IMR-90 (cell line): ENCODE data around the gene STK10. TPM values are rescaled to one million over a fixed set of nuclear protein-coding genes. Genes with fewer than 3 reads are reported as not detected.

Experiments used
- ATAC-seq: fragments of 200-7000 bp; cut with Tn5 transposase; 2 replicates; pipeline ENCODE4 v1.9.1; 2020; ENCODE audit warnings: low read depth, mild to moderate bottlenecking, moderate library complexity
- BruUV-seq: library from RNA; stranded (reverse); fragments of 400-500 nt; replicated peaks from 2 replicates; lab custom pipeline; 2021; lab: Mats Ljungman, UMichigan
- CTCF ChIA-PET: fragments of 300-600 bp; formaldehyde crosslinking; extraction: SDS; loops from one replicate; lab custom pipeline; 2021; ENCODE audit warnings: antibody characterized with exemption; lab: Yijun Ruan, JAX
- POLR2A ChIA-PET: fragments of 300-600 bp; sonication (Branson Sonifier 250); formaldehyde crosslinking; loops from one replicate; lab custom pipeline; 2022; ENCODE audit warnings: antibody characterized with exemption; ENCODE audit not compliant: unreplicated experiment; lab: Charles Lee
- DNase-seq: peaks from one replicate; pipeline ENCODE4 v3.0.0; 2013
- H2AFZ ChIP-seq: replicated peaks from 2 replicates; pipeline ENCODE3; 2013; ENCODE audit warnings: low read length, mild to moderate bottlenecking; ENCODE audit not compliant: poor library complexity
- H2AK5ac ChIP-seq: 2 replicates; pipeline ENCODE4 v1.6.1; 2013; ENCODE audit warnings: low read depth, low read length, inconsistent platforms
- H2AK9ac ChIP-seq: replicated peaks from 2 replicates; pipeline ENCODE3; 2013; ENCODE audit warnings: mild to moderate bottlenecking, low read depth, low read length, moderate library complexity; ENCODE audit not compliant: poor library complexity
- H2BK120ac ChIP-seq: 2 replicates; pipeline ENCODE4 v1.6.1; 2013; ENCODE audit warnings: low read depth, low read length, inconsistent platforms
- H2BK15ac ChIP-seq: 3 replicates; pipeline ENCODE4 v1.6.1; 2013; ENCODE audit warnings: low read depth, low read length, inconsistent platforms
- H2BK20ac ChIP-seq: 2 replicates; pipeline ENCODE4 v1.6.1; 2013; ENCODE audit warnings: low read depth, mild to moderate bottlenecking, inconsistent platforms, low read length, moderate library complexity
- H2BK5ac ChIP-seq: 2 replicates; pipeline ENCODE4 v1.6.1; 2013; ENCODE audit warnings: mild to moderate bottlenecking, low read depth, low read length, inconsistent platforms; ENCODE audit not compliant: poor library complexity, severe bottlenecking
- H3K14ac ChIP-seq: replicated peaks from 2 replicates; pipeline ENCODE4 v1.6.1; 2013; ENCODE audit warnings: low read depth, low read length, inconsistent platforms
- H3K18ac ChIP-seq: 2 replicates; pipeline ENCODE4 v1.6.1; 2013; ENCODE audit warnings: low read depth, low read length, control low read depth
- H3K23ac ChIP-seq: 2 replicates; pipeline ENCODE4 v1.6.1; 2013; ENCODE audit warnings: low read depth, low read length, inconsistent platforms
- H3K27ac ChIP-seq: 2 replicates; pipeline ENCODE4 v1.5.1; 2013; ENCODE audit warnings: mild to moderate bottlenecking, control low read depth, low read length; ENCODE audit not compliant: insufficient read depth
- H3K27me3 ChIP-seq: 2 replicates; pipeline ENCODE4 v1.6.1; 2013; ENCODE audit warnings: low read length; ENCODE audit not compliant: control insufficient read depth, insufficient read depth
- H3K36me3 ChIP-seq: 2 replicates; pipeline ENCODE4 v1.6.1; 2013; ENCODE audit warnings: low read length, mixed read lengths; ENCODE audit not compliant: control insufficient read depth, insufficient read depth
- H3K4ac ChIP-seq: 2 replicates; pipeline ENCODE4 v1.6.1; 2013; ENCODE audit warnings: low read depth, low read length, inconsistent platforms
- H3K4me1 ChIP-seq: 2 replicates; pipeline ENCODE4 v1.6.1; 2013; ENCODE audit warnings: low read length, mixed read lengths; ENCODE audit not compliant: control insufficient read depth, insufficient read depth
- H3K4me2 ChIP-seq: 2 replicates; pipeline ENCODE4 v1.6.1; 2013; ENCODE audit warnings: low read depth, mild to moderate bottlenecking, control low read depth, low read length, moderate library complexity
- H3K4me3 ChIP-seq: 2 replicates; pipeline ENCODE4 v1.5.1; 2013; ENCODE audit warnings: low read depth, mild to moderate bottlenecking, control low read depth, low read length, moderate library complexity; ENCODE audit not compliant: insufficient read depth
- H3K56ac ChIP-seq: 2 replicates; pipeline ENCODE4 v1.6.1; 2013; ENCODE audit warnings: low read length, inconsistent platforms; ENCODE audit not compliant: insufficient read depth; ENCODE audit errors: extremely low read depth
- H3K79me1 ChIP-seq, 2 experiments: 2 replicates each; pipeline ENCODE4 v1.6.1; 2013; ENCODE audit warnings: low read length in 2 of 2, inconsistent platforms in 1 of 2, low read depth in 1 of 2
- H3K9ac ChIP-seq: 2 replicates; pipeline ENCODE4 v1.6.1; 2013; ENCODE audit warnings: low read depth, low read length, control low read depth
- H3K9me1 ChIP-seq: 2 replicates; pipeline ENCODE4 v1.6.1; 2013; ENCODE audit warnings: low read length, inconsistent platforms; ENCODE audit not compliant: insufficient read depth
- H3K9me3 ChIP-seq: 2 replicates; pipeline ENCODE4 v1.6.1; 2013; ENCODE audit warnings: low read length; ENCODE audit not compliant: control insufficient read depth, insufficient read depth
- H4K20me1 ChIP-seq: 2 replicates; pipeline ENCODE4 v1.6.1; 2013; ENCODE audit warnings: low read length, inconsistent platforms; ENCODE audit not compliant: insufficient read depth
- H4K5ac ChIP-seq: 2 replicates; pipeline ENCODE4 v1.6.1; 2013; ENCODE audit warnings: mild to moderate bottlenecking, low read depth, low read length, control low read depth
- H4K8ac ChIP-seq, 2 experiments: 2 replicates each; pipeline ENCODE4 v1.6.1; 2013; ENCODE audit warnings: low read depth in 2 of 2, low read length in 2 of 2, control low read depth in 1 of 2, inconsistent platforms in 1 of 2
- H4K91ac ChIP-seq: 2 replicates; pipeline ENCODE4 v1.6.1; 2013; ENCODE audit warnings: low read depth, low read length, inconsistent platforms; ENCODE audit not compliant: insufficient read depth
- BHLHE40 ChIP-seq: fragments of 150-350 bp; IDR thresholded peaks from 2 replicates; pipeline ENCODE4 v1.6.1; 2016; ENCODE audit warnings: mild to moderate bottlenecking, low read depth, low read length
- CEBPB ChIP-seq: IDR thresholded peaks from 2 replicates; pipeline ENCODE4 v1.6.1; 2012; ENCODE audit warnings: low read depth, low read length, improper control_type of control experiment
- CHD1 ChIP-seq: IDR thresholded peaks from 2 replicates; pipeline ENCODE4 v1.6.1; 2012; ENCODE audit warnings: low read depth, low read length, improper control_type of control experiment
- CTCF ChIP-seq: conservative IDR thresholded peaks from 2 replicates; pipeline ENCODE4 v1.5.1; 2012; ENCODE audit warnings: mild to moderate bottlenecking, low read depth, low read length, improper control_type of control experiment
- ELK1 ChIP-seq: fragments of 150-350 bp; IDR thresholded peaks from 2 replicates; pipeline ENCODE4 v1.6.1; 2016; ENCODE audit warnings: low read depth, mild to moderate bottlenecking, low read length, moderate library complexity, borderline replicate concordance
- FOS ChIP-seq: fragments of 150-350 bp; IDR thresholded peaks from 2 replicates; pipeline ENCODE4 v1.6.1; 2016; ENCODE audit warnings: low read depth, low read length
- MAFK ChIP-seq: IDR thresholded peaks from 2 replicates; pipeline ENCODE4 v1.6.1; 2012; ENCODE audit warnings: low read depth, low read length, improper control_type of control experiment
- MAZ ChIP-seq: IDR thresholded peaks from 2 replicates; pipeline ENCODE4 v1.6.1; 2012; ENCODE audit warnings: low read depth, mild to moderate bottlenecking, low read length, improper control_type of control experiment, moderate library complexity, borderline replicate concordance
- MXI1 ChIP-seq: IDR thresholded peaks from 2 replicates; pipeline ENCODE4 v1.6.1; 2012; ENCODE audit warnings: low read depth, mild to moderate bottlenecking, low read length, moderate library complexity, borderline replicate concordance
- NFE2L2 ChIP-seq: fragments of 150-350 bp; IDR thresholded peaks from 2 replicates; pipeline ENCODE4 v1.6.1; 2016; ENCODE audit warnings: low read depth, mild to moderate bottlenecking, low read length
- POLR2A ChIP-seq: IDR thresholded peaks from 2 replicates; pipeline ENCODE4 v1.6.1; 2012; ENCODE audit warnings: mild to moderate bottlenecking, low read depth, low read length
- RAD21 ChIP-seq: IDR thresholded peaks from 2 replicates; pipeline ENCODE4 v1.6.1; 2012; ENCODE audit warnings: low read length, improper control_type of control experiment
- RCOR1 ChIP-seq: IDR thresholded peaks from 2 replicates; pipeline ENCODE4 v1.6.1; 2012; ENCODE audit warnings: mild to moderate bottlenecking, low read length, improper control_type of control experiment; ENCODE audit not compliant: insufficient replicate concordance
- RFX5 ChIP-seq: IDR thresholded peaks from 2 replicates; pipeline ENCODE4 v1.8.0; 2012; ENCODE audit warnings: low read depth, mild to moderate bottlenecking, low read length, moderate library complexity
- SMC3 ChIP-seq: fragments of 150-350 bp; IDR thresholded peaks from 2 replicates; pipeline ENCODE4 v1.6.1; 2016; ENCODE audit warnings: low read depth, mild to moderate bottlenecking, antibody characterized with exemption, low read length, moderate library complexity
- USF2 ChIP-seq: fragments of 150-350 bp; IDR thresholded peaks from 2 replicates; pipeline ENCODE4 v1.6.1; 2017; ENCODE audit warnings: mild to moderate bottlenecking, antibody characterized with exemption, low read length, low read depth
- WGBS, 2 experiments: methylation state at CpG; one replicate each; pipeline versions ENCODE4 v1.1.5 to v1.1.7; 2013; ENCODE audit warnings: missing lambda C conversion rate in 2 of 2; ENCODE audit not compliant: insufficient read length in 1 of 2; ENCODE audit errors: extremely low coverage in 2 of 2; 5-methylcytosine and 5-hydroxymethylcytosine counted together
- dilution Hi-C: fragments of 300-500 bp; cut with HindIII; formaldehyde crosslinking; loops from one replicate; pipeline ENCODE4 v1.14.3; 2018; ENCODE audit warnings: low sequenced_read_pairs; ENCODE audit not compliant: unreplicated experiment
- in situ Hi-C: fragments of 300-500 bp; cut with MboI; formaldehyde crosslinking; loops from 3 replicates; pipeline ENCODE4 v1.14.3; 2019; ENCODE audit warnings: low sequenced_read_pairs, inconsistent platforms, mixed read lengths
- intact Hi-C: fragments of 100-400 bp; cut with micrococcal nuclease; formaldehyde crosslinking; loops from 2 replicates; pipeline ENCODE4 v1.10.0; 2022
- polyA plus RNA-seq, 3 experiments: library from polyadenylated mRNA; depleted of rRNA; stranded (reverse); fragments of >200 nt; gene quantifications; 2 replicates each; pipeline ENCODE4 v1.2.3, GENCODE V29; 2012; ENCODE audit warnings: low replicate concordance in 1 of 3
- total RNA-seq: library from RNA; depleted of rRNA; stranded (reverse); fragments of >200 nt; gene quantifications from 2 replicates; pipeline ENCODE4 v1.2.3, GENCODE V29; 2012

Gene STK10
- total and polyA plus RNA-seq, 2 of the 4 experiments (the other 2 are of a cell fraction), result 15.4 to 18.5 TPM

GRCh38 chr5:172178301-172178987 lies 9.6 kb downstream of the STK10 start:
- Histone ChIP-seq H3K14ac (no peak overlapping the region), H3K36me3 (peaks cover 2% of the 10 kb centered on the region), H3K4me1 (peaks cover 5% of the 10 kb centered on the region; the same call in 1 of the 2 replicates), H3K23ac (no peak overlapping the region), H4K91ac (no peak overlapping the region), H3K18ac (no peak overlapping the region), H3K79me1 (peaks cover 24 to 73% of the 10 kb centered on the region in 2 experiments), H4K20me1 (peaks cover 58% of the 10 kb centered on the region), H3K9me1 (peaks cover 33% of the 10 kb centered on the region), H3K56ac (no peak overlapping the region), H2BK120ac (no peak overlapping the region), H3K27me3 (no peaks in the 10 kb centered on the region), H3K4me3 (no peak overlapping the region), H3K4ac (no peak overlapping the region), H2BK5ac (no peak overlapping the region), H3K4me2 (no peak overlapping the region), H3K9ac (no peak overlapping the region), H4K5ac (no peak overlapping the region), H3K27ac (no peak overlapping the region), H2BK20ac (no peak overlapping the region), H4K8ac (no peak overlapping the region), H2BK15ac (no peak overlapping the region), H2AK5ac (0 out of 2 replicates have a peak overlapping the region, but pooled peaks have one; percentile 36), H2AFZ (no peak overlapping the region), H2AK9ac (peak overlapping the region; percentile 33), H3K9me3 (no peaks in the 10 kb centered on the region)
- in situ Hi-C loops (loop anchor here (25.0 kb wide), 1 partner anchor 766 kb away; the partner anchor contains the start of gene FGF18), intact Hi-C loops (no loop called here), dilution Hi-C loops (no loop called here)
- TF ChIP-seq POLR2A (no peak), CHD1 (no peak), MAZ (no peak), CTCF (no peak), ELK1 (no peak), SMC3 (no peak), MXI1 (no peak), CEBPB (no peak), NFE2L2 (no peak), USF2 (no peak), RAD21 (no peak), BHLHE40 (no peak), FOS (no peak), RCOR1 (no peak), MAFK (no peak), RFX5 (no peak)
- DNase-seq (no peak), ATAC-seq (no peak)
- ChIA-PET POLR2A (no interaction called here), CTCF (no interaction called here)
- BruUV-seq, result no TSS peak
- 75% methylated on average over 9 of the region's 18 CpGs; no CpG with 5 or more reads in 1 of the 2 experiments for WGBS, 2 experiments
